T-helper 1 cell (primary cell): Measurements from ENCODE around the gene LYSMD2.
"Not testable (repeated sequence)": the region's sequence is repeated elsewhere in the genome, so short reads cannot be mapped to it uniquely, and the experiment has no call there.

Source experiments
- DNase-seq, 5 donors: peaks; one replicate each; pipeline ENCODE4 v3.0.0-alpha.2; 2012 to 2020
- total RNA-seq, 4 donors: gene quantifications; one replicate each; lab custom pipeline; 2026; lab: John Stamatoyannopoulos, UW

The LYSMD2 gene, protein sequence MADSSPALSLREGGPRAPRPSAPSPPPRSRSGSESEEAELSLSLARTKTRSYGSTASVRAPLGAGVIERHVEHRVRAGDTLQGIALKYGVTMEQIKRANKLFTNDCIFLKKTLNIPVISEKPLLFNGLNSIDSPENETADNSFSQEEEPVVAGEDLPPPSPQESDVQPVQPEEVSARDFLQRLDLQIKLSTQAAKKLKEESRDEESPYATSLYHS
- 11.3 to 22.9 (median 13.4) reads per million in 4 donors for total RNA-seq

DNA sequence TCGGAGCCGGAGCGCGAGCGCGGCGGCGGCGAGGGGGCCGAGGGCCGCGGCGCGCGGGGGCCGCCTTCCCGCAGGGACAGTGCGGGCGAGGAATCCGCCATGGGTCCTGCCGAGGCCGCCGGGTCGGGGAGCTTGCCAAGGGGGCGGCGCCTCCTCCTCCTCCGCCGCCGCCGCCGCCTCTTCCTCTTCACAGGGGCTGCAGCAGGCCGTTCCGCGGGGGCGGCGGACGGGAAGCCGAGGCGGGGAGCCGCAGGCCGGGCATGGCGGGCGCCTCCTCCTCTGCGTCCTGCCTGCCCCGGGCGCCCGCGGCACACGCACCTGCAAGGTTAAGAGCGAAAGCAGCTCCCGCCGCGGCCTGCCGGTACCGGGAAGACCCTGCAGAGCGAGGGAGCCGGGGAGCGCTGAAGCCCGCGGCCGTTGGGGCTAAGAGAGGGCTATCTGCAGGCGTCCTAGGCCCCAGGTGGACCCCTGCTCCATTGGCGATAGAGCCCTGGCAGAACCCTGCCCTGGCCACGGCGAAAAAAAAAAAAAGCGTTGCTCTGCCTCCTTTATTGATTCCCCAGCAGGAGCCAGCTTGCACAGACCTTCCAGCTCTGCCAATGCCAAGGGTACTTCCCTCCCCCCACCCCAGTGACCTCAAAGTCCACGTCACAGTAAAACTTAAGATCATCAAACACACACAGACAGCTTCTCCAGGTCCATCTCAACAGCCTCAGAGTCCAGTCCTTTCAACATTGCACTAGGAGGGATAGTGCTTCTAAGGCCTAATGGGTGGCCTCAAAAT lies at the start of gene LYSMD2:
Gene LYSMD2, minus strand, starts transcription at position 134 of the 784 bp plus-strand sequence. Its CDS starts 33 bp downstream, at position 101.
- peak; percentile 47 to 68 (median 53) for DNase-seq

DNA sequence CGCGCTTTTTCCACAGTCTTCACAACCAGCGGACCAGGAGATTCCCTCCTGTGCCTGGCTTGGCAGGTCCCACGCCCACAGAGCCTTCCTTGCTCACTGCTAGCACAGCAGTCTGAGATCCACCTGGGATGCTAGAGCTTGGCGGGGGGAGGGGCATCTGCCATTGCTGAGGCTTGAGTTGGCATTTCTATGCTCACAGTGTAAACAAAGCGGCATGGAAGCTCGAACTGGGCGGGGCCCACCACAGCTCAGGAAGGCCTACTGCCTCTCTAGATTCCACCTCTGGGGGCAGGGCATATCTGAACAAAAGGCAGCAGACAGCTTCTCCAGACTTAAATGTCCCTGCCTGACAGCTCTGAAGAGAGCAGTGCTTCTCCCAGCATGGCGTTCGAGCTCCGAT lies 49.7 kb upstream of the LYSMD2 start:
- not testable (repeated sequence) for DNase-seq

DNA sequence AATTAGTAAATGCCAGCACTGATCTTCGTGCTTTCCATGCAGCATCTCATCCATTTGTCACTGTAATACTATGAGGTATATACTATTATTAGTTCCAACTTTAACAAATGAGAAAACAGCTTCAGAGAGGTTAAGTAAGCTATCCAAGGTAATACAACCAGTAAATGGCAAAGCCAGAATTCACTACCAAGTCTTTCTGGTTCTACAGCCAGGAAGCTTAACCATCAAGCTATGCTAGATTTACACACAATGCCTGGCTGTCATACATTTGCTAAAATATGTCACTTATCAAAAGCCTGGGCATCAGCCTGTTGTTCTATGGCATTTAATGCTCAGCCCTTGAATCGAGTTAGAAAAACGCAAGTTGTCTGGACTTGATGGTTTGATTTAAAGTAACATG lies 46.5 kb upstream of the LYSMD2 start:
- no peak for DNase-seq

DNA sequence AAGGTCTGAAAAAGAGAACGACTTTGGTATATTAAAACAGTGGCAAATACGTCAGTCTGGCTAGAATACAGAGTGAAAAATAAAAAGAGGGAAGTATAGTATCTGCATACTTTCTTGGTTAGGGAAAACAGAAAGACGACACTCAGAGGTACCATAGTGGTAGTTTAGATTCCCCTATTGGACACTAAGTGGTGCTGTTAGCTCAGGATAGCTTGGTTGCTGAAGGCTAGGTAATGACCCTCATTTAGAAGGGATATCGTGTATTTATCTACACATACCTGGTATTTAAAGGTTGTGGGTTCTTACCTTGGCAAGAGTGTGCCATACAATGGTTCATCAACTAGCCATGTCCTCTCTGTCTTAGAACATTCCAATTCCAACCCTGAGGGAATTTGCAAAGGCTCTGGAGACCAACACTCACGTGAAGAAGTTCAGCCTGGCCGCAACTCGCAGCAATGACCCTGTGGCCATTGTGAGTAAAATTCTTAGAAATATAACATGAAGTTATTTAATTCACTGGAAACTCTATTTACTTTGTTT lies 45.0 kb upstream of the LYSMD2 start:
- DNase-seq, result no peak

DNA sequence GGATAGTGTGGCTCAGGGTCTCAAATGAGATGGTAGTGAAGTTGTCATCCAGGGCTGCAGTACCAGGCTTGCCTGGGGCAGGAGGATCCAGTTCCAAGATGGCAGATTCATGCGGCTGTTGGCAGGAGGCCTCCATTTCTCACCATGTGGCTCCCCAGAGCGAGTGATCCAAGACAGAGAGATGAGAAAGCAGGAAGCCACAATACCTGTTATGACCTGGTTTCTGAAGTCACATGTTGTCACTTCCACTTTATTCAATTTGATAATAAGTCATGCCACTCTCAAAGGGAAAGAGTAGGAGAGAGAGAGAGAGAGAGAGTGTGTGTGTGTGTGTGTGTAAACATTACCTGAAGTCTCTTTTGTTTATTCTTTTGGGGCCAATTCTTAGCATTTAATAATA lies 44.1 kb upstream of the LYSMD2 start:
- DNase-seq, result no peak

DNA sequence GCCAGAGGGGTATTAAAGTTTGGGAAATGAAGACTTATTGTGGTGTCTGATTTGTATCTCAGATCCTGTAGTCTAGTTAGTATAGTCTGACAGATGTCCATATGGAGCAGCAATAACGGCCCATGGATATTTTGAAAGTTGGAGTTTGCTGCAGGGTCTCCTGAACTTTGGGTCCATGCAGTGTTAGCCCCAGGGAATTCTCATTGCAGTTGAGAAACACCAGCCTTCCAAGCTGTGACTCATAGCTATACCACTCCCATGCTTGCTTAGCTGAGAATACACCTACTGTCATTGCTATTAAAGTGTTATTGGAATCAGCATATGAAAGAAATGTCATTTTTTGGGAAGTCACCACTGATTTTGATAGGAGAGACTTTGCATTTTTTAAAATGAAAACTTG lies 43.2 kb upstream of the LYSMD2 start:
- DNase-seq, result no peak

DNA sequence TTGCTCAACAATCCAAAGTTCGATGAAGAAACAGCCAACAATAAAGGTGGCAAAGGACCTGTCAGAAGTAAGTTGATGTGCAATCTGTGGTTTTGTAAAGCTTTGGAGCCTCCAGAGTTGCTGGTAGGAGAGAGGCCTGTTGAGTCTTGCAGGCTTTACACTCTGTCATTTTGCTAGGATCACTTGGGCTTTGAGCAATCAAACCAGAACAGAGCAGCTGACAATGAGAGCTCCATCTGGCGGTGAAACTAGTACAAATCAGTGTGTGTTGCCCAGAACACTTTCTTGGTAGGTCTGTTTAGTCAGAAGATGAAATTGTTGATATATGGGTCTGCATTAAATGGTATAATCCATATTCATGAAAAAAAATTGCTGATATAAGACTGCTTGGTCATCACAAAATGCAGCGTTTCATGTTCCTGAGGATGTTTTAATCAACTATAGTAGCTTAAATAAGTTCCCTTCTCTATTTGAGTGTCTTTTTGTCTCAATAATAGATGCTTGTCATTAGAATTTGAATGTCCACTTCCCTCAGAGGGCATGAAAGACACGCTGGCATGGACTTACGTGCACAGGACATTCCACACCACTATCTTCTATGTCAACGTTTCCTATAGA lies 39.6 kb upstream of the LYSMD2 start:
- peak; percentile 13 to 65 (median 36) for DNase-seq

DNA sequence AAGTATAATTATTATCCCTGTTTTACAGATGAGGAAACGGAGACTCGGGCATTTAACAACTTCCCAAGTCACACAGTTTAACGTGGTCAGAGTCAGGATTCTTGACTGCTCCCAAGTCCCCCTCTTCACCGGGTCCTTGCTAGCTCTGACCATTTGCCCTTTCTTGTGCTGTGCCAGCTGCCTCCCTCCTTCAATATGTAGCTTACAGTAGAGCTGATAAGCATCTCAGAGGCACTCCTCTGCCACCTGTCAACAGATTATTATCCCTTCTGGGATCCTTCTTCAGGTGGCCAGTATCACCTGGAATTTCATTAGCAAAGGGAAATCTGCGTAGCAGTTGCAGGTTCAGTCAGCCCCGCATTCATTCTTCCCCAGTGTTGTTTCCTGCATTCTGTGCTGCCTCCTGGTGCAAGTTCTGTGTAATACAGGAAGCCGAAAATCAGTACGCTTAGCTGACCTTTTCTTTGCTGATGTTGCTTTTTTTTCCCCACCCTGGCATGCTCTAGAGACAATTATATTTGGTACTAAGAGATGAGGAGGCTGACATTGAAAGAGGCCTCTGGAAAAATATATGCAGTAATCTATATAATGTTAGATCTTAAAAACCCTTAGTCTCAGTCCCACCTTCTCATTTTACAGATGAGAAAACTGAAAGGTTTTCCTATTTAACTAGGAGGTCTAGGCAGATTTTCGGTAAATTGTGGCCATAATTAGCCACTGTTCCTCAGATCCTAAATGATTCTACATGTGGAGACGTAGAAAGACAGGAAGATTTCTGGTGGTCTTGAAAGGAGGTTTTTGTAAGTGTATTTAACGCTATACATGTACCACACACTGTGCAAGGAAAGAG lies 38.7 kb upstream of the LYSMD2 start:
- DNase-seq, result peak in 3 of 5 donors; percentile 19 to 33 (median 24)

DNA sequence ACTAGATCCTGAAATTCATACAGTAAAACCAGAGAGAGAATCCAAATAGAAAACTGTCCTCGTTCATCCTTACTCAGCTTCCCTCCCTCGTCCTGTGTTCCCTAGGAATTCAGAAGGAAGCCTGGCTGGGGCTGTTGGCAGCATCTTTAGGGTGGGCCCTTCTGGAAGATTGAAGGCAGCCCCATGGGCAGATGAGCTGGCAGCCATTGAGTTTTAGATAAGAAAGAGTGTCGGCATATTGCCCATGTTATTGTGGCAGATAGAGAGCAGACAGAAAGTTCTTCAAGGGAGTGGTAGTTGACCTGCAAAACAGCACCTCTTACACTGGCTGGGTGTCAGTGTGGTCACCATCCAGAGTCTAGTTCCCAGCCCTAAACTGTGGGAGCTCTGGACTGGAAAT lies 37.5 kb upstream of the LYSMD2 start:
- no peak for DNase-seq

DNA sequence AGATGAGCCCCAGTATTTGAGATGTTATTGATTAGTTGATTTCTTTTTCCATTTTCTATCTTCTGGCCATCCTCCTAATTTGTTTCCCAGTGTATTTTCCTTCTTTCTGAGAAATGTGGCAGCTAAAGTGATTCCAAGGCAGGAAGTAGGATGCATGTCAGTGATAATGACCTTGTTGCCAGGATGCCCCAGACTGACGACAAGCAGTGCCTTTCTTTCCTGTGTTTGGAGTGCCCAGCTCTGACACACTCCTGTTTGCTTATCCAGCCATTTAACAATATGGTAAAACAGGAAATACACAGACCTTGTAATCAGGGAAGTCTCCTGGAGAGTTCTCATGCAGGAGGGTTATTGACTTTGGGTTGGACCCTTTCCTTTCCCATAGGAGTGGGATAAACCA lies 34.3 kb upstream of the LYSMD2 start:
- no peak for DNase-seq

DNA sequence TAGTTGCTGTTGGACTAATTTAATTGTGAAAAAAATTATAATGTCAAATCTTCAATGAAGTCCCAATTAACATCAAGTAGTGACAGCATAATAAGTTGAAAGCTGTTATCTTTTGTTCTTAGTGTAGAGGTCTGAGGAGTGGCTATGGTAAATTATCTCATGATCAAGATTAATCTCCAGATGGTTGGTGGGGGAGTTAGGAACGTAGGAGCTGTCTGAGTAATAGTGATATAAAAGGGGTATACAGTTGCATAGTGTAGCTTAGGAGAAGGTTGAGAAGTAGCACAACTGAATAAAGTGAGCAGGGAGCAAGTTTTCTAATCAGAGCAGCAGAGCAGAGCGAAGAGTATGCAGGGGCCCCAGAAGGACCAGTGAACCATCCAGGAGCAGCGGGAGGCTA lies 33.4 kb upstream of the LYSMD2 start:
- no peak for DNase-seq

DNA sequence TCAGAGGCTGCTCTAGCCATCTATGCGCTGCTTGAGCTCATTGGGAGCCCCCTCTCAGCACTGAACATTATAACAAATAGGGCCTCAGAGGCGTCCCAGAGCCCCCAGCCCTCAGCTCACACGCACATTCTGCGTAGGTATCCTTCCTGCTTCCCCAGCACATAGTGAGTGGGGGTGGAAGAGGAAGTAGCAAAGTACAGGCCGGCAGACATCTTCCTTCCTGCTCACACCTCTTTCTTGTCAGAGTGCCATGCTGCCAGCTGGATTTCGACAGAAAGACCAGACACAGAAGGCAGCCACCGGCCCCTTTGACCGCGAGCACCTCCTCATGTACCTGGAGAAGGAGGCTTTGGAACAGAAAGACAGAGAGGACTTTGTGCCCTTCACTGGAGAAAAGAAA lies 30.6 kb upstream of the LYSMD2 start:
- DNase-seq, result no peak

DNA sequence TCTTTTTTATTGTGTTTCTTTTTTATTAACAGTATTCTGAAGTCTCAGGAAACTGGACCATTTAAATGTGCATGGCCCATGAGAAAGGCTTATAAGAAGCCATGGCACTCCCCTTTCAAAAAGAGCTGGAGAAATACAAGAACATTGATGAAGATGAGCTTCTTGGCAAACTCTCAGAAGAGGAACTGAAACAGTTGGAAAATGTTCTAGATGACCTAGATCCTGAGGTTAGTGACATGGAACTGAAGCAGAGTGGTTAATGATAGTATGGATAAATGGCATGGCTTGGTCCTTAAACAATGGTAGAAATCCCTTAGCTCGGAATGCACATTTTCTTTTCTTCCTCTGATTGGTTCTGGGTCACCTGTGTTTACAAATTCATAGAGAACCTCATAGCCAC lies 28.9 kb upstream of the LYSMD2 start:
- DNase-seq, result no peak

DNA sequence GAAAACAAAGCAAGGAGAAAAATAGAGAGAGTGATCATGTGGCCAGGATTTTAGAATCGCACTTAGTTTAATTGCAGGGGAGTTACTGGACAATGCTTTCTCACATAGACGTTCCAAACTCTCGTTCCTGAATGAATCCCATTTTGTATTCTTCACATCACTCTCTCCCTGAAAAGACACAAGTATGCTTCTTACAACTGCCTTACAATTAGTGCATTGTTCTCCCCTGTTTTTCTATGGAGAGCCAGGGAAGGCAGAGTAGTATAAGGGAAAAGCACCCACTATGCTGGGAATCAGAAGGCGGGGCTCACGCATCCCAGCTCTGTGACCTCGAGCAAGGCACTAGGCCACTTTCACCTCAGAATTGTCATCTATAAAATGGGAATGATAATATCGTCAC lies 28.3 kb upstream of the LYSMD2 start:
- DNase-seq, result no peak

DNA sequence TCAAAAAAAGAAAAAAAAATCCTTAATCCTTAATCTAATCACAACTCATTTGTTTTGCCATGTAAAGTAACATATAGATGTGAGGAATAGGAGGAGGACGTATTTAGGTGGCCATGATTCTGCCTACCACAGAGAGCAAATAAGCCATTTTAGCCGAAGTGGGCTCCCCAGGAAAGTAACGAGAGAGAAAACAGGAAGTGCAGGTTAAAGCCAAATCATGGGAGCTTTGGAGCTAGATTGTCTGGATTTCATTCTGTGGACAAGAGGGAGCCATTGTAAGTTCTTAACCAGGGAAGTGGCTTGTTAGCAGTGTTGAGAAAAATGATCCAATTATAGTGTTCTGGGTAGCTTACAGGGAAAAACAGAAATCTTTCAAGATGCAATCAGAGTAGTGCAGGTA lies 23.4 kb upstream of the LYSMD2 start:
- DNase-seq, result no peak

DNA sequence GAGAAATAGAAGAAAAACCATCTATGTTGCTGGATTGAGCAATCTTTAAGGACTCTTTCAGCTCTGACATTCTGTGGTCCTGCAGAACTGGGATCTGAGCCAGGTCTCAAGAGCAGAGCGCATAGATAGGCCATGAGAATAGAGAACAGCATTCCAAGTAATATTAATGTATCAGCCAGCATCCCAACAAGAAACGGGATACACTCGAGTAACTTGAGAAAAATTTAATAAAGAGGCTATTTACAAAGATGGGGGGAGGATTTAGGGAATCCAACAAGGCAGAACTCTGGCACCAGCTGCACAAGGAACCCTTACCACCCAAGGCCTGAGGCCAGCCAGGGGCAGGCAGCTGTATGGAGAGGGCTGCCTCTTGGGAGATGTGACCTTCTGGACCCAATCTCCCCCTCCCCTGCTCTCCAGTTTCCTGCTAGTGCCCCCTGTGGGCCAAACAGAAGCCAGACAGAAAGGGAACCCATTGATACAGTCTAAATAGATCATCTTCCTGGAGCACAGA lies 22.2 kb upstream of the LYSMD2 start:
- no peak for DNase-seq

DNA sequence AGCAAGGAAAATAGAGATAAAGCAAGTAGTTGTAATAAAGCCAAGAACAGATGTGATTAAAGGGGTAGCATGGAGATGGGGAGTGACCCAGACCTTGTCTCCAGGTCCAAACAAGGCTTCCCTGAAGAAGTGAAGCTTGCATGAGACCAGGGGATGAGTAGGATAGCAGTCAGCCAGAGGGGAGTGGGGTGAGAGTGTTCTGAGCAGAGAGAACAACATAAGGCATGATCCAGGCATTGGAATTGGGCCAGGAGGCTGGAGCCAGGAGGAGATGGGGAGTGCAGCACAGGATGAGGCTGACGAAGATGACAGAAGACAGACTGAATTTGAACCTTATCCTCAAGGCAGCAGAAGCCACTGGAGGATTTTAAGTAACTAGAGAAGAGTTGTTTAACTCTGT lies 21.2 kb upstream of the LYSMD2 start:
- DNase-seq, result no peak

DNA sequence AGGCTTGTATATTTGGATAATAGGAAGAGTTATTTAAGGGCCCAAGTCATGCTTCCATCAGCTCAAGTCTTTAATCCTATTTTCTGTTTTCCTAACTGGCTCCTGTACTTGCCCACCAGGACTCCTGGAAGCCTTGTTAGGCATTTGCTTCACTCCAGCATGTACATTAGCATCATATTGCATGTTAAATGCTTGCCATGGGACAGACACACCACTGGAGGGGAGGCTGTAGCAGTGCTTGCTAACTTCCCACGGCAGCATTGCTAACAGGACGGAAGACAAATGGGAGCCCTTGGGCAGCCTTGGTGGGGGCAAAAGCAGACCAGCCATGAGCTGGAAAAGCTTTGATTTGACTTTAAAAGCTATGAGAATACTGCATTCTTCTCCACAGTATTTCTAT lies 20.0 kb upstream of the LYSMD2 start:
- DNase-seq, result no peak

DNA sequence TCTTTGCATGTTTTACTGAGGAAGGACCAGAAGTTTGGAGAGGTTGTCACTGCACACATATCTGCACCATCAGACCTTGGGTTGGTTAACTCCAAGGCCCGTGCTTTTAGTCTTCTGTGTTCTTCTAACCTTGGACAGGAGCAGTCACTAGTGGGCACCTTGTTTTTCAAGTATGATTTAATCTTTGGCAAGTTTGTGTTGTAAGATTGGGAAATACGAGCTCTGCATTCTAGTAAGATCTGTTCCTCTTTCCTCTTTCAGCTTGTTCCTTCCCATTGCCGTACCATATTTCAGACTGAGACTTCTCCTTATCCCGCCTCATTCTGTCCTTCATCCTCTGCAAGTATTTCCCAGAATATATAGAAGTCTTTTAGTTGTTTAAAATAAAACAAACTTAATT lies 19.0 kb upstream of the LYSMD2 start:
- DNase-seq, result no peak

DNA sequence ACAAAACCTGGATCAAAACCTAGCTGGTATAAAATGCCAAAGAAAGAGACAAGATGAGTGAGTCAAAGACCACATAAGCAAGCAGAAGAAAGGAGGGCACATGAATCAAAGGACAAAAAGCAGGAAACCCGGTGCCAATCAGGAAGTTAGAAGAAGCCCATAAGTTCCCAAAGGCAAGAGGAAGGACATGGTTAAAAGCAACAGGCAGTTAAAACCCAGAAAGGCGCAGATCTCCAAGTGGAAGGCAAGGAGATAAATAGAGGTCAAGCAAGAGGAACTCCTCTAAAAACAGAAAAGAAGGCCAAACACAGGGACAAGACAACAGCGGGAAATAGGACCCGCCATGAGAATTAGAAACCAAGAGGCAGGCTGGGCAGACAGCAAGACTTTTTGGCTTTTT lies 18.3 kb upstream of the LYSMD2 start:
- no peak for DNase-seq

DNA sequence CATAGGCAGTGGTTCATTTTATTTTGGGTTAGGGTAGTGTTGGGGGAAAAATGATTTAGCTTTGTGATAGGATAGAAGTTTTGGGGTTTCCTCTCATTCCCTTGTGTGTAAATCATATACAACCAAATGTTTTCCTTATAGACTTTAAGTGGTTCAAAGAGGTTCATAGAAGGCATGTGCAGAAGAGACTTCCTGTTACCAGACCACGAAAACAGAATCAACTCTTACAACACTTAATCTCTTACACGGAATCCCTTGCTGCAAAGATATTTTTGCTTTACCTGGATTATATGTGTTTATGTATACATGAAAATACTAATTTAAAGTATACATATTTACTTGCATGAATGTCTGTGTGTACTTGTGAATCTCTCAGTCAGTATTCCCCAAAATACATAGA lies 16.8 kb upstream of the LYSMD2 start:
- no peak for DNase-seq

DNA sequence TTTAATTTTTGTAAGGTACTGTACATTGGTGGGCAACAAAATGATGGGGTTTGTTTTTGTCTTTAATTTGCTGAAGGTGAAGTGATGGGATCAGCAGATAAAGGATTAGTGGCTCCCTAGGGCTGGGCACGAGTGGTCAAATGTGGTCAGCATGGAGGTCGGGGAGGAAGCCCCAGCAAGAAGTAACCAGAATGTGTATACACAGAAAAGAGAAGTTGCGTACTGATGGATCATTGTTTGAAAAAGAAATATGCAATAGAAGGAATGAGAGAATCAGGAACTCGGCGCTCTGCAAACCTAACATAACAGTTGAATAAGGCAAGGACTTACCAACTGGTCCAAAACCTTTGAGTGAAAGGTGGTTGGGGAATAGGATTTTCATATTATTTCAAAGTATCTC lies 15.4 kb upstream of the LYSMD2 start:
- no peak for DNase-seq
